GM10266 (cell line): ENCODE measurements around the gene BICC1.
"Not testable (repeated sequence)": the region's sequence is repeated elsewhere in the genome, so short reads cannot be mapped to it uniquely, and the experiment has no call there.

ENCODE experiments used
- DNase-seq: peaks from one replicate; pipeline ENCODE4 v3.0.0; 2012; ENCODE audit errors: extremely low spot score
- TF ChIP-seq, protein P1 (sequence below): IDR thresholded peaks from 2 replicates; pipeline ENCODE4 v1.5.1; 2012; ENCODE audit warnings: mild to moderate bottlenecking, low read depth; ENCODE audit not compliant: control insufficient read depth, insufficient read depth; ENCODE audit errors: missing control alignments

BICC1 gene

GRCh38 chr10:58593008-58593407 lies 80.3 kb downstream of the BICC1 start:
- TF ChIP-seq, protein P1, sequence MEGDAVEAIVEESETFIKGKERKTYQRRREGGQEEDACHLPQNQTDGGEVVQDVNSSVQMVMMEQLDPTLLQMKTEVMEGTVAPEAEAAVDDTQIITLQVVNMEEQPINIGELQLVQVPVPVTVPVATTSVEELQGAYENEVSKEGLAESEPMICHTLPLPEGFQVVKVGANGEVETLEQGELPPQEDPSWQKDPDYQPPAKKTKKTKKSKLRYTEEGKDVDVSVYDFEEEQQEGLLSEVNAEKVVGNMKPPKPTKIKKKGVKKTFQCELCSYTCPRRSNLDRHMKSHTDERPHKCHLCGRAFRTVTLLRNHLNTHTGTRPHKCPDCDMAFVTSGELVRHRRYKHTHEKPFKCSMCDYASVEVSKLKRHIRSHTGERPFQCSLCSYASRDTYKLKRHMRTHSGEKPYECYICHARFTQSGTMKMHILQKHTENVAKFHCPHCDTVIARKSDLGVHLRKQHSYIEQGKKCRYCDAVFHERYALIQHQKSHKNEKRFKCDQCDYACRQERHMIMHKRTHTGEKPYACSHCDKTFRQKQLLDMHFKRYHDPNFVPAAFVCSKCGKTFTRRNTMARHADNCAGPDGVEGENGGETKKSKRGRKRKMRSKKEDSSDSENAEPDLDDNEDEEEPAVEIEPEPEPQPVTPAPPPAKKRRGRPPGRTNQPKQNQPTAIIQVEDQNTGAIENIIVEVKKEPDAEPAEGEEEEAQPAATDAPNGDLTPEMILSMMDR, result no peak
- no peak for DNase-seq

- not testable (repeated sequence) for DNase-seq
Observed at GRCh38 chr10:58597211-58597610, 84.5 kb downstream of the BICC1 start.

DNA sequence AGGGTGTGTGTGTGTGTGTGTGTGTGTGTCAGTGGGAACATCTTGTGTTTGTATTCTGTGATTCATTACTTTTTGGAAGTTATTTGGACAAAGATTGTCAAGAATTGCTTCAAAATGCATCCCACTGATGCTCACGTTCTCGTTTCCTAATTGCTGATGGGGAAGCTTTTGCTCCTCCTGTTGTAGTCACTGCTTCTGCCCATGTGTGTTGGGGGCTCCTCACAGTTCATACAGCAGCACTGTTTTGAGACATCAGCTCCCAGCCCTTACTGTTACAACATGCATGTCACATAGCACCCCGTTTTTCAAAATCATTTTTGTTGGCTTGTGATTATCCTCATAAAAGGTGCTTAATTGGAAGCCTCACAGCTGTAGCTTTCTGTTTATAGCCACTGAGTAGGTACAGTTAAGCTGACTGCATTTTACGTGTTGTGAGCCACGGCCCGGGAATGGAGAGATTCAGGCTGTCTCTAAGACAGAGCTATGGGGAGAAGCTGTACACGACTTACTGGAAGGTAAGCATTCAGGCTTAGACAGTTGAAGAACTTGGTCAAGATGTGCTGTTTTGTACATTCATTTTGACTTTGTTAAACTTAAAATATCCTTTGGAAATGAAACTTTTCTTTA lies 87.4 kb downstream of the BICC1 start:
- TF ChIP-seq, protein P1, result no peak
- DNase-seq, result no peak

DNA sequence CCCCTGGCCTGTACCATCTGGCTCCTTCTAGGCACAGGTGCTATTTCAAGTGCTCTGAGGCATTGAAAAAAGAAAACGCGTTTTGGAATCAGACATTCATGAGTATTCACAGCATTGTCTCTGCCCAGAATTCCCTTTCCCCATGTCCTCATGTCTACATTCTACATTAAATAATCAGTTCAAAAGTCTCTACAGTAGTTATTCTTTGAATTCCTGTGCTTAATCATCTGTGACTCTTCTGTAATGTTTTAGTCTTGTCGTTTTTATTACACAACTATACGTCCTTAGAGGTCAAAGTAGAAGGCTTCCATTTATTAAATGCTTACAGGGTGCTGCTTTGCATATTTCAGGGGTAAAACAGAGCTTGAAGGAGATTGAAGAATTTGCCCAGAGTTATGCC lies 95.7 kb downstream of the BICC1 start:
- no peak for DNase-seq
- TF ChIP-seq, protein P1, result no peak

DNA sequence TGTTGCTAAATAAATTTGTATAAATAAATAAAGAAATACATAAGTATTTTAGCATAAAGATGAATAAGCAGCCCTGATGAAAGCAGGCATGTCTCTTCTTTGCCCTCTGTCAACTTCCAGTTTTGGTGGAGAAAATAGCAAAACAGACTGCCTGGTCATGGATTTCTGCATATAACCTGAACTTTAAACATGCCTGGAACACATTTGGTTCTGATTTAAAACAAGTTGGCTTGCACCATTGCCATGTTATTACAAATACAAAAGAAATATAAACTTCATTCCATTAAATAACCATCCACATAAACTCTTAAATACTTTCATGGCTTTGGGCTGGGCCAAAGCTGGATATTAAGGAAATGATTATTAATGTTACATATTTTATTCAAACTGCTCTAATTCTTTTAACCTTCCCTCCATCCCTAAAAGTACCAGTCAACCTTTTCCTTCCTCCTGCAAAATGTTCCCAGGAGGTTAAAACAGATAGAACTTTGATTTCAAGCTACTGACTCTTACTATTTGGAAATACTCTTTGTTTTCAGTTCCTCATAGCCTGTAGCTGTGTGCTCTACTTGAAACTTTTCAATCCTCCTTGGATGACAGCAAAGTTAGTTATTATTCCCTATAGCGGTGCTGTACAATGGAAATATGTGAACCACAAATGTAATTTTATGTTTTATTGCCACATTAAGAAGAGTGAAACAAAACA lies 96.3 kb downstream of the BICC1 start:
- no peak for DNase-seq
- TF ChIP-seq, protein P1, result no peak

- TF ChIP-seq, protein P1, result no peak
- no peak for DNase-seq
Observed at GRCh38 chr10:58609532-58610150, 97.0 kb downstream of the BICC1 start.

- TF ChIP-seq, protein P1, result no peak
Observed at GRCh38 chr10:58615237-58615935, 102.7 kb downstream of the BICC1 start.

More at GRCh38 chr10:58615237-58615935, 102.7 kb downstream of the BICC1 start:
- no peak for DNase-seq
